ENCODE results near the gene WDFY1.

- TF ChIP-seq CTCF (IDR thresholded peaks at IDR 0.05; ENCODE audit: low read depth, low read length) (no peak), POLR2A (IDR thresholded peaks at IDR 0.05; ENCODE audit: extremely low read depth, insufficient read length) (no peak), MAX (IDR thresholded peaks at IDR 0.05; ENCODE audit: low read depth, low read length) (no peak)
Measured at GRCh38 chr2:223954401-223954800, 9.3 kb upstream of the WDFY1 start.

All from NB4 (cell line).